GM12878 (cell line): ENCODE measurements around the gene DZANK1. TPM values are rescaled to one million over a fixed set of nuclear protein-coding genes. Genes with fewer than 3 reads are reported as not detected.

Source experiments
- ASH2L ChIP-seq: fragments of 300-600, 200-600 bp; sonication (generic); IDR thresholded peaks from 2 replicates; pipeline ENCODE4 v1.6.1; 2017; ENCODE audit warnings: low read depth, mild to moderate bottlenecking, borderline replicate concordance
- DPF2 ChIP-seq: fragments of 450-650 bp; IDR thresholded peaks from 2 replicates; pipeline ENCODE4 v1.6.1; 2017; ENCODE audit warnings: mild to moderate bottlenecking
- FOS ChIP-seq: IDR thresholded peaks from 3 replicates; pipeline ENCODE4 v1.6.1; 2011; ENCODE audit warnings: borderline replicate concordance; ENCODE audit not compliant: insufficient read length; ENCODE audit errors: extremely low read depth
- KAT2A ChIP-seq: conservative IDR thresholded peaks from 2 replicates; pipeline ENCODE4 v1.6.1; 2011; ENCODE audit warnings: low read depth, low read length; ENCODE audit not compliant: control insufficient read depth
- MYB ChIP-seq: fragments of 150-350 bp; IDR thresholded peaks from 2 replicates; pipeline ENCODE4 v1.6.1; 2014; ENCODE audit warnings: mild to moderate bottlenecking, low read depth, low read length, borderline replicate concordance
- MYC ChIP-seq: IDR thresholded peaks from 2 replicates; pipeline ENCODE4 v1.6.1; 2011; ENCODE audit warnings: mild to moderate bottlenecking, low read length, moderate library complexity, inconsistent platforms; ENCODE audit not compliant: insufficient read depth, insufficient replicate concordance, insufficient read length, severe bottlenecking
- NR2C1 ChIP-seq: fragments of 450-650 bp; IDR thresholded peaks from 2 replicates; pipeline ENCODE4 v1.6.1; 2017; ENCODE audit warnings: antibody characterized with exemption, mild to moderate bottlenecking, moderate library complexity
- NR2C2 ChIP-seq: IDR thresholded peaks from 2 replicates; pipeline ENCODE4 v1.6.1; 2011; ENCODE audit warnings: borderline replicate concordance, low read depth; ENCODE audit not compliant: control insufficient read depth, insufficient read length
- RAD21 ChIP-seq: IDR thresholded peaks from 2 replicates; pipeline ENCODE4 v1.6.1; 2011; ENCODE audit warnings: mild to moderate bottlenecking, low read depth, low read length, moderate library complexity; ENCODE audit not compliant: insufficient read depth
- SMAD1 ChIP-seq: fragments of 450-650 bp; IDR thresholded peaks from 2 replicates; pipeline ENCODE4 v1.6.1; 2018; ENCODE audit warnings: mild to moderate bottlenecking, low read depth; ENCODE audit not compliant: partially characterized antibody
- SMARCA5 ChIP-seq: fragments of 450-650 bp; IDR thresholded peaks from 2 replicates; pipeline ENCODE4 v1.6.1; 2017; ENCODE audit warnings: mild to moderate bottlenecking
- WRNIP1 ChIP-seq: IDR thresholded peaks from 2 replicates; pipeline ENCODE4 v1.6.1; 2011; ENCODE audit warnings: low read depth, low read length, improper control_type of control experiment, borderline replicate concordance
- YY1 ChIP-seq: IDR thresholded peaks from 2 replicates; pipeline ENCODE4 v1.6.1; 2011; ENCODE audit warnings: low read depth, mild to moderate bottlenecking, low read length
- ZZZ3 ChIP-seq: IDR thresholded peaks from 2 replicates; pipeline ENCODE4 v1.6.1; 2011; ENCODE audit warnings: low read depth; ENCODE audit not compliant: control insufficient read depth, insufficient read length
- polyA plus RNA-seq, 11 experiments: library from polyadenylated mRNA; depleted of rRNA in 4 of 11; unstranded in 6 of 11; stranded (reverse) in 5 of 11; fragments of >200 nt; fragmentation: Nextera tagmentation in 4 of 11; fragmentation: Illumina TruSeq in 1 of 11; extraction: Ambion mirVana in 4 of 11; extraction: Trizol in 1 of 11; gene quantifications; 1 replicate in 1 of 11; 2 replicates in 10 of 11; pipeline versions ENCODE4 v1.2.1 to v1.2.3, GENCODE V29; 2011 to 2016; ENCODE audit warnings: inconsistent platforms in 2 of 11, missing spikeins in 2 of 11, low read depth in 1 of 11
- total RNA-seq, 4 experiments: library from RNA; depleted of rRNA in 3 of 4; stranded (reverse); fragments of >200 nt in 3 of 4; fragmentation: Illumina TruSeq in 1 of 4; extraction: Trizol in 1 of 4; gene quantifications; 2 replicates each; pipeline versions ENCODE4 v1.2.1 to v1.2.3, GENCODE V29; 2013 to 2021
- TF ChIP-seq, protein P1 (sequence below): fragments of 450-650 bp; IDR thresholded peaks from 2 replicates; pipeline ENCODE4 v1.6.1; 2017; ENCODE audit warnings: mild to moderate bottlenecking, moderate library complexity
- TF ChIP-seq, protein P2 (sequence below): IDR thresholded peaks from 2 replicates; pipeline ENCODE4 v1.6.1; 2012; ENCODE audit warnings: low read length, inconsistent platforms
- TF ChIP-seq, protein P3 (sequence below): IDR thresholded peaks from 2 replicates; pipeline ENCODE4 v1.6.1; 2011; ENCODE audit warnings: borderline replicate concordance, low read depth, mild to moderate bottlenecking, moderate library complexity, mixed read lengths, low read length; ENCODE audit not compliant: insufficient read depth; ENCODE audit errors: extremely low read length
- TF ChIP-seq, protein P4 (sequence below): fragments of 450-650 bp; formaldehyde crosslinking; IDR thresholded peaks from 2 replicates; pipeline ENCODE4 v1.4.0; 2020; ENCODE audit warnings: mild to moderate bottlenecking, moderate library complexity

Gene DZANK1
- total and polyA plus RNA-seq, 10 of the 15 experiments (the other 5 are each of a cell fraction or from before 2014, with no cell fraction given), result 3.6 to 12.6 (median 6.5) TPM

DNA sequence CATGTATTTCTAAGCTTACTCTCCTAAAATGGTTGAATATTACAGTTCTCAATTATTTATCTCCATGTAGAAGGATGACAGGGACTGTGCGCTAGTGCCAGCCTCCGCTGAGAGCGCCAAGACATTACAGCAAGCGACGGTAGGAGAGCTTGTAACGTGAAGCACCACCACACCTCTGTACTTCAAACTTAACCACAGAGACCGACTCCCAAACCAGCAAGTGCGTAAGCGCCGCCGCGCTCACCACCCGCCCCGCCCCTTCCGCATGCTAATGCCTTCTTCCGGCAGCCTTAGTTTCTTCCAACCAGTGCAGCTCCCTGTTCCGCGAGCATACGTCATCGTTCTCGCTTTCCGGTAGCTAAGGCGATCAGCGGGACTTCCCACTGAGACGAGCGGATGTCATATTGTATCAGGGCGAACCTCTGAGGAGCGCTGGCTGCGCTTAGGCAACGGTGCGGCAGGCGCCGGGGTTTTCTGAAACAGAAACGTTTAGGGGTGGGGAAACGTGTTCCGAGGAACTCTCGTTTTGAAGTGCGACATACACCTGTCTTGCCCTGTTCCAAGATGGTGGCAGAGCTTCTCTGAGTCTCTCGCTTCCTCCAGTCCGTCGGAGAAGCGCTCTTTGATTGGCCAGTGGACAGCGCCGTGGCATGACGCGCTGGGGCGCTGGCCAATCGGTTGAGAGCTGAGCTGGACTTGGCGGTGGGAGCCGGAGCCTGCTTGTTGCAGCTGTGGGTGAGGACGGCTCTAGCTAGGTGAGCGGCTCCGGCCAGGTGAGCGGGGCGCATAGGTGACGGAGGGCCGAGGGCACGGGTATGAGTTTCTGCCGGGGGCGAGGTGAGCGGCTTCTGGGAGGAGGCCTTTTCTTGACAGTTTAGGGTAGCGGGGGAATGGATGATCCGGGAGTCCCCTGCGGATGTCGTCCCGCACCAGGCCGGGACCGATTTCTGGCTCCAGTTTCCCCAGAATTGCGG, 40.7 kb upstream of the DZANK1 start, which contains the start of gene SEC23B (continued):
- TF ChIP-seq KAT2A (no peak), MYC (no peak), ZZZ3 (no peak), RAD21 (no peak), FOS (no peak), NR2C1 (no peak), SMAD1 (peak; percentile 66), NR2C2 (no peak), DPF2 (0 out of 2 replicates have a peak, but pooled peaks have one; percentile 47), ASH2L (no peak), SMARCA5 (0 out of 2 replicates have a peak, but pooled peaks have one; percentile 21), WRNIP1 (no peak), YY1 (peak; percentile 99), MYB (peak; percentile 56; the same call in 1 of the 2 replicates)
- TF ChIP-seq, protein P1, sequence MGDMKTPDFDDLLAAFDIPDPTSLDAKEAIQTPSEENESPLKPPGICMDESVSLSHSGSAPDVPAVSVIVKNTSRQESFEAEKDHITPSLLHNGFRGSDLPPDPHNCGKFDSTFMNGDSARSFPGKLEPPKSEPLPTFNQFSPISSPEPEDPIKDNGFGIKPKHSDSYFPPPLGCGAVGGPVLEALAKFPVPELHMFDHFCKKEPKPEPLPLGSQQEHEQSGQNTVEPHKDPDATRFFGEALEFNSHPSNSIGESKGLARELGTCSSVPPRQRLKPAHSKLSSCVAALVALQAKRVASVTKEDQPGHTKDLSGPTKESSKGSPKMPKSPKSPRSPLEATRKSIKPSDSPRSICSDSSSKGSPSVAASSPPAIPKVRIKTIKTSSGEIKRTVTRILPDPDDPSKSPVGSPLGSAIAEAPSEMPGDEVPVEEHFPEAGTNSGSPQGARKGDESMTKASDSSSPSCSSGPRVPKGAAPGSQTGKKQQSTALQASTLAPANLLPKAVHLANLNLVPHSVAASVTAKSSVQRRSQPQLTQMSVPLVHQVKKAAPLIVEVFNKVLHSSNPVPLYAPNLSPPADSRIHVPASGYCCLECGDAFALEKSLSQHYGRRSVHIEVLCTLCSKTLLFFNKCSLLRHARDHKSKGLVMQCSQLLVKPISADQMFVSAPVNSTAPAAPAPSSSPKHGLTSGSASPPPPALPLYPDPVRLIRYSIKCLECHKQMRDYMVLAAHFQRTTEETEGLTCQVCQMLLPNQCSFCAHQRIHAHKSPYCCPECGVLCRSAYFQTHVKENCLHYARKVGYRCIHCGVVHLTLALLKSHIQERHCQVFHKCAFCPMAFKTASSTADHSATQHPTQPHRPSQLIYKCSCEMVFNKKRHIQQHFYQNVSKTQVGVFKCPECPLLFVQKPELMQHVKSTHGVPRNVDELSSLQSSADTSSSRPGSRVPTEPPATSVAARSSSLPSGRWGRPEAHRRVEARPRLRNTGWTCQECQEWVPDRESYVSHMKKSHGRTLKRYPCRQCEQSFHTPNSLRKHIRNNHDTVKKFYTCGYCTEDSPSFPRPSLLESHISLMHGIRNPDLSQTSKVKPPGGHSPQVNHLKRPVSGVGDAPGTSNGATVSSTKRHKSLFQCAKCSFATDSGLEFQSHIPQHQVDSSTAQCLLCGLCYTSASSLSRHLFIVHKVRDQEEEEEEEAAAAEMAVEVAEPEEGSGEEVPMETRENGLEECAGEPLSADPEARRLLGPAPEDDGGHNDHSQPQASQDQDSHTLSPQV, result no peak
- TF ChIP-seq, protein P2, sequence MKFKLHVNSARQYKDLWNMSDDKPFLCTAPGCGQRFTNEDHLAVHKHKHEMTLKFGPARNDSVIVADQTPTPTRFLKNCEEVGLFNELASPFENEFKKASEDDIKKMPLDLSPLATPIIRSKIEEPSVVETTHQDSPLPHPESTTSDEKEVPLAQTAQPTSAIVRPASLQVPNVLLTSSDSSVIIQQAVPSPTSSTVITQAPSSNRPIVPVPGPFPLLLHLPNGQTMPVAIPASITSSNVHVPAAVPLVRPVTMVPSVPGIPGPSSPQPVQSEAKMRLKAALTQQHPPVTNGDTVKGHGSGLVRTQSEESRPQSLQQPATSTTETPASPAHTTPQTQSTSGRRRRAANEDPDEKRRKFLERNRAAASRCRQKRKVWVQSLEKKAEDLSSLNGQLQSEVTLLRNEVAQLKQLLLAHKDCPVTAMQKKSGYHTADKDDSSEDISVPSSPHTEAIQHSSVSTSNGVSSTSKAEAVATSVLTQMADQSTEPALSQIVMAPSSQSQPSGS, result peak; percentile 87
- TF ChIP-seq, protein P3, sequence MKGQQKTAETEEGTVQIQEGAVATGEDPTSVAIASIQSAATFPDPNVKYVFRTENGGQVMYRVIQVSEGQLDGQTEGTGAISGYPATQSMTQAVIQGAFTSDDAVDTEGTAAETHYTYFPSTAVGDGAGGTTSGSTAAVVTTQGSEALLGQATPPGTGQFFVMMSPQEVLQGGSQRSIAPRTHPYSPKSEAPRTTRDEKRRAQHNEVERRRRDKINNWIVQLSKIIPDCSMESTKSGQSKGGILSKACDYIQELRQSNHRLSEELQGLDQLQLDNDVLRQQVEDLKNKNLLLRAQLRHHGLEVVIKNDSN, result no peak
- TF ChIP-seq, protein P4, sequence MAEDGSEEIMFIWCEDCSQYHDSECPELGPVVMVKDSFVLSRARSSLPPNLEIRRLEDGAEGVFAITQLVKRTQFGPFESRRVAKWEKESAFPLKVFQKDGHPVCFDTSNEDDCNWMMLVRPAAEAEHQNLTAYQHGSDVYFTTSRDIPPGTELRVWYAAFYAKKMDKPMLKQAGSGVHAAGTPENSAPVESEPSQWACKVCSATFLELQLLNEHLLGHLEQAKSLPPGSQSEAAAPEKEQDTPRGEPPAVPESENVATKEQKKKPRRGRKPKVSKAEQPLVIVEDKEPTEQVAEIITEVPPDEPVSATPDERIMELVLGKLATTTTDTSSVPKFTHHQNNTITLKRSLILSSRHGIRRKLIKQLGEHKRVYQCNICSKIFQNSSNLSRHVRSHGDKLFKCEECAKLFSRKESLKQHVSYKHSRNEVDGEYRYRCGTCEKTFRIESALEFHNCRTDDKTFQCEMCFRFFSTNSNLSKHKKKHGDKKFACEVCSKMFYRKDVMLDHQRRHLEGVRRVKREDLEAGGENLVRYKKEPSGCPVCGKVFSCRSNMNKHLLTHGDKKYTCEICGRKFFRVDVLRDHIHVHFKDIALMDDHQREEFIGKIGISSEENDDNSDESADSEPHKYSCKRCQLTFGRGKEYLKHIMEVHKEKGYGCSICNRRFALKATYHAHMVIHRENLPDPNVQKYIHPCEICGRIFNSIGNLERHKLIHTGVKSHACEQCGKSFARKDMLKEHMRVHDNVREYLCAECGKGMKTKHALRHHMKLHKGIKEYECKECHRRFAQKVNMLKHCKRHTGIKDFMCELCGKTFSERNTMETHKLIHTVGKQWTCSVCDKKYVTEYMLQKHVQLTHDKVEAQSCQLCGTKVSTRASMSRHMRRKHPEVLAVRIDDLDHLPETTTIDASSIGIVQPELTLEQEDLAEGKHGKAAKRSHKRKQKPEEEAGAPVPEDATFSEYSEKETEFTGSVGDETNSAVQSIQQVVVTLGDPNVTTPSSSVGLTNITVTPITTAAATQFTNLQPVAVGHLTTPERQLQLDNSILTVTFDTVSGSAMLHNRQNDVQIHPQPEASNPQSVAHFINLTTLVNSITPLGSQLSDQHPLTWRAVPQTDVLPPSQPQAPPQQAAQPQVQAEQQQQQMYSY (CRISPR knock-in tag), result no peak
